HG02588 (cell line): Measurements from ENCODE around the gene ST3GAL2.
"Not testable (repeated sequence)": the region's sequence is repeated elsewhere in the genome, so short reads cannot be mapped to it uniquely, and the experiment has no call there.

Experiments used
- ATAC-seq: cut with Tn5 transposase; IDR thresholded peaks from one replicate; pipeline ENCODE4 v1.9.1; 2021; ENCODE audit warnings: mild to moderate bottlenecking, moderate library complexity; ENCODE audit not compliant: unreplicated experiment

The ST3GAL2 gene

GRCh38 chr16:70349783-70350182, 89.1 kb downstream of the ST3GAL2 start:
- no peak for ATAC-seq

GRCh38 chr16:70348991-70349390, 89.9 kb downstream of the ST3GAL2 start:
- no peak for ATAC-seq

GRCh38 chr16:70345840-70346239, 93.1 kb downstream of the ST3GAL2 start:
- ATAC-seq: no peak

GRCh38 chr16:70342016-70342415, 96.9 kb downstream of the ST3GAL2 start:
- no peak for ATAC-seq

GRCh38 chr16:70341600-70341999, 97.3 kb downstream of the ST3GAL2 start:
- no peak for ATAC-seq

GRCh38 chr16:70337814-70338213, 101.1 kb downstream of the ST3GAL2 start:
- ATAC-seq: no peak

GRCh38 chr16:70332728-70333127, 106.2 kb downstream of the ST3GAL2 start:
- ATAC-seq: not testable (repeated sequence)

GRCh38 chr16:70331588-70332358, 107.1 kb downstream of the ST3GAL2 start:
- ATAC-seq: no peak

- no peak for ATAC-seq
Observed at GRCh38 chr16:70331091-70331490, 107.8 kb downstream of the ST3GAL2 start.
